ENCODE data around the gene CLNK.
A peak's percentile ranks its signal among the peaks of the same experiment; 100 is the strongest.

CLNK gene

DNA sequence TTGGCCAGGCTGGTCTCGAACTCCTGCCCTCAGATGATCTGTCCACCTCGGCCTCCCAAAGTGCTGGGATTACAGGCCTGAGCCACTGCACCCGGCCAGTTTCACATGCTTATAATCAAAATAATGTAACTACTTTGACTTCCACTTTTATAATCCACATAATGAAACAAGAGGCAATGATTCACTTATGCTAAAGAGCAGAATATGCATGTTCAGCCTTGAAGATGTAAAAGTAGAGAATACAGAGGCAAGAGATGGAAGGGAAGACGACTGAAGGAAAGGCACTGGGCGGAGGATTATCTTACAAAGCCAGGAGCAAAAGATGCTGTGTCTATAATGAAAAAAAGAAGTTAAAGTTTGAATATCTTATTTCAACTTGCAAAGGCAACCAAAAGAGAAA lies 214.1 kb downstream of the CLNK start:
- DNase-seq (ENCODE audit: extremely low spot score, insufficient read length, low read depth), result no peak
- FAIRE-seq, result no peak

DNA sequence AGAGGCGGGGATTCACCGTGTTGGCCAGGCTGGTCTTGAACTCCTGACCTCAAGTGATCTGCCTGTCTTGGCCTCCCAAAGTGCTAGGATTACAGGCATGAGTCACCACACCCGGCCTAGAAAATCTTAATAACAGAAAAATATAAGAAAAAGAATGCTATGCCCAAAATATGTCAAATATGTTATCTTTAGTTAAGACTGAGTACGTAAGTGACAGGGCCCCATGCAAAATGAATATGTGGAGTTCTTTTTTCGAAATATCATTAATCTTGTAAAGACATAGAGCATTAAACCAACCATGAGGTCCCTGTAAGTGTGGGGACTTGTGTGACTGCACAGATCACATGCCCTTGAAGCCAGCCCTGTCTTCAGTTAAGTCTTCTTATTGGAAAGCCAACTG lies 218.4 kb downstream of the CLNK start:
- DNase-seq (ENCODE audit: extremely low spot score, insufficient read length, low read depth) (no peak), FAIRE-seq (no peak)

DNA sequence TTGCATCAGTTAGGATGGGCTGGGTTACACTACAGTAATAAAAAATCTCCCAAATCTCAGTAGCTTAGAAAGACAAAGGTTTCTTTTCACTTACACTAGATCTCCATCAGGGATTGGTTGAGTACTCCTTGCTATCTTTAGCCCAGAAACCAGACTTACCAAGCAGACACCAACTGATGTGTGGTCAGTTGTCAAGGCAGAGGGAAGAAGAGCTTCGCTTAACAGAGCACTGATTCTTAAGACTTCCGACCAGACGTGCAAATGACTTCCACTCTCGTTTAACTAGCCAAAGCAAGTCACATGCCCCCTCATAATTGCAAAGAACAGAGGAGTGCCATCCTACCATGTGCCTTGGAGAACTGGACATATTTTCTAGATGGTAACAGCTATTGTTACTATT lies 221.7 kb downstream of the CLNK start:
- FAIRE-seq (no peak), DNase-seq (ENCODE audit: extremely low spot score, insufficient read length, low read depth) (no peak)

DNA sequence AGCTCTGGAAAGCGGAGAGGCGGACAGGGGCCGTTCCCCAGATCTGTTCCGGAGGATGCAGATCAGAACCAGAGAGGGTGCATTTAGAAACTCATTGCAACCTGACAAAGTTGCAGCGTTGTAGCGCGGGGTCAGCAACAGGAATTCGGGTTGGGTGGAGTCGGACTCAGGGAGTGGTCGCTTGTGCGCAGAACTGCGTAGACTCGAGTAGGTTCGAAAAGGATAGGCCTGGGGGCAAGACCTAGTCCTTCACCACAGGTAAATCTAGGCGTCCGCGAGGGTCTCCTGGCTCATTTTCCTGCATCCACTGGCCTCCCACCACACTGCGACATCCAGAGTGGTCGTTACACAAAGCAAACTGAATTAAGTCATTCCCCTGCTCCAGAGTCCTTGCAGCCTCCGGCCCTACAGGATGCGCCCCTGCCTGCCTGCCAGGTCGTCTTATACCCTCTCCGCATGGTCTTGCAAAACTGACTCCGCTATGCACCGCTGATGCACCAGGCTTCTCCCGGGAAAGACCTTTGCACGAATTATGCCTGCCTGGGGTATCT lies 222.6 kb downstream of the CLNK start:
- DNase-seq (ENCODE audit: extremely low spot score, insufficient read length, low read depth) (no peak), FAIRE-seq (no peak)

DNA sequence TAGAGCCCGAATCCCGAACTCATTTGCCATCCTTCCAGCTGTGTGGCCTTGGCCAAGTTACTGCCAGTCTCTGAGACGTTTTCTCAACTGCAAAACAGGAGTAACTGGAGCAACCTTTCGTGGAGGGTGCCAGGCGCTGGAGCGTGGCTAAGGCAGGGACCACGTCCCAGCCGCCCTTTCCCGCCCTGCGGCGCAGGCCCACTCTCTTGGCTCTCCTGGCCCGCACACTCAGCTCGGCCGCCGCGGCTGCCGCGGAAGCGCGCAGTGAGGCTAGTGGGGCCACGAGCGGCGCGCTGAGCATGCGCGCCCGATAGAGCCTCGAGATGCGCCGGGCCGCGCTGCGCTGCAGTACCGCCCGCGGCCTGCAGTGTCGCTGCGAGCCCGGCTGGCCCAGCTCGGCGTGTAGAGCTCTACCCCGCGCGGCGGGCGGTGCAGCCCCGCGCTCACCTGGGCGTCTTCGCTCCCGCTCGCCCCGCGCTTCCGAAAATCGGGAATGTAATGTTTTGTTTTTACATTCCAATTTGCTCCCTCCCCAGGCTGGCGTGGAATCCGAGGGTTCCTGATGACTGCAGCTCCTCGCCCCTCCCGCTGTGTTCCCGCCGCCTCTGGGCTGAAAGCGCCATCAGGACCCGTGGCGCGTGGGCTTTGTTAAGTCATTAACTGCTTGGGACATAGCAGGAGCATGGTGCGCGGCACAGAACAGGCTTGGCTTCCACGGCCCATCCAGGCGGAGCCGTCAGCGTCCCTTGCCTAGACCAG lies 223.3 kb downstream of the CLNK start:
- DNase-seq (ENCODE audit: extremely low spot score, insufficient read length, low read depth) (peak; percentile 75), FAIRE-seq (peak; percentile 58)

DNA sequence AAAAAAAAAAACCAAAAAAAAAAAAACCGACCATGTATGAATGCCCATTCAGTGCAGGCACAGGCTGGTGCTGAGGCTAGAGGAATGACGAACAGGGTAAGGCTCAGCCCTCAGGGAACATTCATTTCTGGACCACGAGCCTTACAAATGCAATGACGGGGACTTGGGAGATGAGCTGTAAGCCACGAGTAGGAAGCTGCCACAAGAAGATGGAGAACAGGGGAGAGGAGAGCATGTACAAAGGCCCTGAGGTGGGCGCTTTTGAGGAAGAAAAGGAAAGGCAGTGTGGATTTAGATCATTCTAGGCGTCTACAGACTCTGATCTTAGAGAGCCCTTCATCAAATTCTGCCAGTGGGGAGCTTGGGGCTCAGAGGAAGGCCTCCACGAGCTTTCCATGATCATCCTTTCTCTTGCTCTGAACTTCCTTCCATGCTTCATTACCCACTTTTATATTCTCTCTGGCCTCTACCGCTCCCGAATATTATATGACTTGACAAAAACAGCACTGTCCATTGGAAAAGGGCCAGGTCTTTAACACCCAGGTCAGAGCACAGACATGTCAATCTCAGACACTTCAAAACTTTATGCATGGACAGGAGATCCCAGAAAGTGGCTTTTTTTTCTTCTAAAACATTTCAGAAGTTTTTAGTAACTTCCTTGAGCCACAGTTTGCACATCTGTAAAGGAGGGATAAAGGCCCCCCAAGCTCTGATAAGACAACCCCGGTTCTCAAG lies 224.1 kb downstream of the CLNK start:
- DNase-seq (ENCODE audit: extremely low spot score, insufficient read length, low read depth) (no peak), FAIRE-seq (no peak)

DNA sequence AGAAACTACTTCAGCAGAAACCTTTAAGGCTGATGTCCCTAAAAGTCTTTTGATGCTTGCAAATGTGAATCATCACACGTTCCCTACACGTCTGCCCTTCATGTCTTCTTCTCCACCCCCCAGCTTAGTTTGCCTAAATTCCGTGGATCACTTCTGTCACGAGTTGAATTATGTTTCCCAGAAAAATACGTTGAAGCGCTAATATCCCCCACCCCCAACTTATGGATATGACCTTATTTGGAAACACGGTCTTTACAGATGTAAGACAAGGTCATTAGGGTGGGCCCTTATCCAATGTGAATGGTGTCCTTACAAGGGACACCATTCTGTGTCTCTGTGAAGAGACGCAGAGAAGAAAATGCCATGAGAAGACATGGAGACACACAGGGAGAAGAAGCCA lies 225.3 kb downstream of the CLNK start:
- no peak for FAIRE-seq

DNA sequence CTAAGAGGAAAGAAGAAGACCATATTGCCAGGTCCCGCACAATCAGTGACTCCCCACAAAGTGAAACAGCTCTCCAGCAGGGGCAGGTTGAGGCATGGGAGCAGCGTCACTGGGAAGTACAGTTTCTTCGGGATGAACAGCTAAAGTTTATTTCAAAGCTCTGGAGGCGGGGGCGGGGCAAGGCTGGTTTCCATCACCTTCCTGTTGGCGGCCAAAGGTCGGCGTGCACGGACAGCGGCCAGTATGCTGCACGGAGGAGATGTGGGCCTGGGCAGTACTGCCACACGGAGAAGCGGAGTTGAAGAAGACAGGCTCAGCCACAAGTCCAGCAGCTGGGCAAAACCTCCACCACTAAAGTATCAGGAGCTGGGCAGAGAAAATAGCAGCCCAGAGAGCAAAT lies 226.4 kb downstream of the CLNK start:
- FAIRE-seq (no peak), DNase-seq (ENCODE audit: extremely low spot score, insufficient read length, low read depth) (no peak)

More for the DNA sequence above, 225.3 kb downstream of the CLNK start:
- DNase-seq (ENCODE audit: extremely low spot score, insufficient read length, low read depth), result no peak

DNA sequence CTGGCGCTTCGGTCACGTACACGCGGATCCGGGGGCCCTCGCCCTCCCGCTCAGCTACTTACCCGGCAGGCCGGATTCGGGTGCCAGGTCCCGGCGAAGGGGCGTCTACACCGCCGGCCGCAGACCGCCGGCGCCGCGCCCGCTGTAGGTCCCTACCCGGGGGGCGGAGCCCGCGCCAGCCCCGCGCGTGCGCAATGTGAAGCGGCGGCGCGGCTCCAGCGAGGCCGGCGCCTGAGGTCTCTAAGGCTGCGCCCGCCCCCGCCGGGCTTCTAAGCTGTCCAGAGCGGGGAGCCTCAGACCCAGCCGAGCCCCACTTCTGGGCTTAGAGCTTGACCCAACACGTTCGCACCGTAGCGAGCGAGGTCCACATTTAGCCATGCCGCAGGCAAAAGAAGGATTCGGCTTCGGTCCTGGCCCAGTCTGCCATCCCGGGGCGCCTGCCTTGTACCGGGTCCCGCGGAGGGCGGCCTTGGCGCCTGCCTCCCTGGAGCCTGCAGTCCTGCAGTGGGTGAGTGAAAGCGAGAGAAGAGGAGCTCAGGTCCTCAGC lies 227.2 kb downstream of the CLNK start, which contains the start of gene ZNF518B:
Gene ZNF518B (minus strand): TSS at position 172 of the 547 bp plus-strand sequence. CDS start 11,098 bp downstream, outside the sequence.
- DNase-seq (ENCODE audit: extremely low spot score, insufficient read length, low read depth), result peak; percentile 75
- no peak for FAIRE-seq

DNA sequence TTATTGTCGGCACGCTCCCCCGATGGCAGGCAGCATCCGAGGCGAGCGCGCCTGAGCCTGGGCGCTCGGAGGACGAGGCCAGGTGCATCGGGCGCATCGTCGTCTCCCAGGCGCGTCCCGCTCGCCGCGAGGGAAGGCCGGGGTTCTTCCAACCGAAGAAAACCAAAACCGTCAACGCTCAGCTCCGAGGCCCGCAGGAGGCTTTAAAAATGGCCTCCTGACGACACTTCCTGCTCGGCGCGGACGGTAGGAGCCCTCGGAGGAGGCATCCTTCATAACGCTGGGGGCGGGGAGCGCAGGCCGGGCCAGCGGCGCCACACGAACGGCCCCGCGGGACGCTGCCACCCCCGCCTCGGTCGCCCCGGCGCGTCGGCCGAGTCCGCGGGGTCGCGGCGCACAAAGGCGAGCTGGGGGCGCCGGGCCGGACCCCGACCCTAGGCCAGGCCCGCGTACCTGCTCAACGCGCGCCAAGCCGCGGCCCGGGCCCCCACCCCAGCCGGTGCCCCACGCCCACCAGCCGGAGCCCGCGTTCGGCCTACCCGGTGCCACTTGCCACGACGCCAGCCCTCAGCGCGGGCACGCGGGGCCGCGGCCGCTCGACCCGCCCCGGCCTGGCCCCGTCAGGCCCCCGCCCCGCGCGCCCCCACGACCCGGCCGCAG lies 227.8 kb downstream of the CLNK start:
- FAIRE-seq (peak; percentile 84), DNase-seq (ENCODE audit: extremely low spot score, insufficient read length, low read depth) (peak; percentile 33)

DNA sequence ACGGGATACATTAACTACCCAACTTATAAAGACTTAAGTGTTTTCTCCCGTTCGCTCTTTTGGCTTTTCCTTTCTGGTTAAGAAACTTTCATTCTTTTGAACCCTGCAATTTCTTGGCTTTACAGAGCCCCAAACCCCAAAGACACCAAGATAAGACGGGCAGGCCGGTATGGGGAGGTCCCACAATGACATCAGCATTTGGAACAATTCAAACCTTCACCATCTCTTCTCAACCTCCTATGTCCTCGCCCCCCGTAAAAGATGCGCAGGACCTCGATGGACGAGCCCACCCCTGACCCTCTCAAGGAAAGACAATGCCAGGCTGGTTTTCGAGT lies 228.3 kb downstream of the CLNK start:
- DNase-seq (ENCODE audit: extremely low spot score, insufficient read length, low read depth) (no peak), FAIRE-seq (peak; percentile 12)

DNA sequence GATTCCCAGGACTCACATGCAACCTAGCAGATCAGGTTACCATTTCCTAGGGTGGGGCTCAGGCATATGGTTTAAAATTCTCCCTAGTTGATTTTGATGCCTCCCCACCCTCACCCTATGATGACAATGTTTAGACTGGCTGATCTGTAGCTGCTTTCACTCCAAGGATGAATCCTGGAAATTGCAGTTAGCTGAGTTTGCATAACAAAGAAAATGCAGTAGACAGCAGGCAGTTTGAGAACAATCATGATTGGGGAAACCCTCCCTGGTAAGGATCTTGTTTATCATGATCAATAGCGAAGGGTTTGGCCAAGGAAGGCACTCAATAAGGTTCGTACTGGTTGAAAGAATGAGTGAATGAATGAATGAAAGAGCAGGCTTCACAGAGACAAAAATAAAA lies 229.4 kb downstream of the CLNK start:
- FAIRE-seq, result no peak

DNA sequence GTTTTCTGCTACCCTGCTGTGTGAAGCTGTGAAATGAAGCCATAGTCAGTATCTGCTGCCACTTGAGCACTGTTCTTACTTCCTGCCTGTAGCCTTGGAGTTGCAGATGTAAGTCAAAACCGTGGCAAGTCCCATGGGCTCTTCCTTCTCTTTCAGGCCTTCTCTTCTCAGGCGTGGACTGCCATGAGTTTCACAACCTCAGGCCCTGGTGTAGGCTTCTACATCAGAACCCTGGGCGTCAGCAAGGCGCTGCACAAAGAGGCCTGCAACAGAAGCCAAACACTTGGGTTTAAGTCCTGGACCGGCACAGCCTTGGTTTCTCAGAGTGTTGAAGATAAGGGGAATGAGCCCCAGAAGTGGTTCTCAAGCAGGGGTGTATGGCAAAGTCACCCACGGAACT lies 229.8 kb downstream of the CLNK start:
- FAIRE-seq (no peak), DNase-seq (ENCODE audit: extremely low spot score, insufficient read length, low read depth) (no peak)

More for the DNA sequence above, 229.4 kb downstream of the CLNK start:
- DNase-seq (ENCODE audit: extremely low spot score, insufficient read length, low read depth), result no peak

DNA sequence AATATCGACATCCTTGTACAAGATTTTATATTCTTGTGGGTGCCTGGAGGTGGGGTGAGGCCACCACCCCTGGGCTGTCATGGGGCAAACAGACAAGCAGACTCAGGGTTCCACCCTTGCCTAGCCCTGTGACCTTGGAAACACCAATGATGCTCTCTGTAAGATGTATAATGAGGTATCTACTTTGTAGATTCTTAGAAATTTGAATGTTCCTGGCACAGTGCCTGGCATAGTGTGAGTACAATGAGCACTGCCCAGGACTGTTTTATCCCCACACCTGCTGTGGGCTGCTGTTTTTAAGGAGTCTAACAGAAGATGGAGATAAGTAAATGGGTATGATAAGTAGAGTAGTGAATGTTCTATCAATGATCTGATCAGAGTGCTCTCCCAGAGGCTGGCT lies 230.4 kb downstream of the CLNK start:
- DNase-seq (ENCODE audit: extremely low spot score, insufficient read length, low read depth) (no peak), FAIRE-seq (no peak)

DNA sequence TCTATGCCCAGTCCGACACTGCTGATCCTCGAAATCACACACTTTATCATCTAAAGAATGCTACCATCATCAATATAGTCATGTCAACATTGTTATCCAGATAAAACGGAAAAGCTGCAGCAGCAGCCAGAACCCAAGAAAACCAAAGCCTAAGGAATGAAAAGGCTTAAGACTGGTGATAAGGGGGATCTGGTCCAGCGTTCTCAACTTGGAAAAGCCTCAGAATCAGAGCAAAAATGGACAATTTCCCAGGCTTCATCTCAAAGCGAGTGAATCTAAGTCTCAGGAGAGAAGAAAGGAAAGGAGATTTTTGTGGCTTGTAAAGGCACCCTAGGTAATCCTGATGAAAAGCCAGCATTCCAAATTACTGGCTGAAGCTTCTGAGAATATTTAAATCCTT lies 235.6 kb downstream of the CLNK start:
- no peak for DNase-seq (ENCODE audit: extremely low spot score, insufficient read length, low read depth)
- FAIRE-seq, result no peak

DNA sequence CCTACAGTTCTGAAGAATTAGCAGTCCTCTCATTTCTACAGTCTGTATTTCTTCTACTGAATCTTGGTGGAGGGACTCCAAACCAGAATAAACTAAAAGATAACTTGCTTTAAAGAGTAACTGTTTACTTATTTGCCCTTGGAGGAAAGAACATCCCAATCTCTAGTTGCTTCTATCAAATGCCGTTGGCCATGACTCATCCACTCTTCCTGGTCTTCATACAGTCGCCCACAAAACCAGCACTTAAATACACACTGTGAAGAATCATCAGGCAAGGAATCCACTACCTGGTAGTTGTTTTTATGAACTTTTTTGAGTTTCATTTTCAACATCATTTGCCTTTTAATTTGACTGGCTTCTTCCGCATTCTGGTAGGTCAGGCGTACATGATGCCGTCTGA lies 241.6 kb downstream of the CLNK start:
- FAIRE-seq (no peak), DNase-seq (ENCODE audit: extremely low spot score, insufficient read length, low read depth) (no peak)

DNA sequence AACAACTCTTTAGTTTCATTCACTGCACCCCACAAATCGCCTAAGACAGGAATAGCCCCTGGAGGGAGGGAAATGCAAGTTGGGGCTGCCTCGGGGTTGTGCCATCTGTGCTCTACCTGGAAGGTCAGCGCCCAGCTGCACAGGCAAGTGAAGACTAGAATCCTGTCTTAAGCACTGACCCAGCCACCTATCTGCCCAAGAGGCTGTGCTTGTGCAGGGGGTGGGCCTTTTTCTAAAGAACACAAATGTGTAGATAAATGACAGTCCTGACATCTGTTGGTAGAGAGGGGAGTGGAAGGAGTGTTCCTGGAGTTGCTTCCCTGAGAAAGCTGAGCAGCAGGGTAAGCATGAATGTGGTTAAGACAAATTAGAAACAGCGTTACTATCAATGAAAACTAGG lies 243.1 kb downstream of the CLNK start:
- DNase-seq (ENCODE audit: extremely low spot score, insufficient read length, low read depth), result no peak
- no peak for FAIRE-seq

DNA sequence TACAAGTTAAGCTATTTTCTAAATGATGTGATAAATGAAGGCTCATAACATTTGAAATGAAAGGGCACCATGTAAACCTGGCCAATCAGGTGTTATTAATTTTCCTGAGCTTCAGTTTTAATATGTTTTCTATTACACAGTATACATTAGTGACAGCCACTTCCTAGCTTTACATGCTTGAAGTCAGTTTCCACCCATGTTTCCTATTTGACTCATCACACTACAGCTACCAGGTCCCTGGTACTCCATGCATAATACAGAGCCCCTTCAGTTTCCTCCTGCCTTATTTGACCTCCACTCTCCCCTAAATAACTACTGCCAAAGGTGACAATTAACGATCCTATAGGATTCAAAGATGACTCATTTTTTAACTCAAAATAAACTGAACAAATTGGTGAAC lies 245.6 kb downstream of the CLNK start:
- FAIRE-seq, result no peak
- DNase-seq (ENCODE audit: extremely low spot score, insufficient read length, low read depth), result no peak

DNA sequence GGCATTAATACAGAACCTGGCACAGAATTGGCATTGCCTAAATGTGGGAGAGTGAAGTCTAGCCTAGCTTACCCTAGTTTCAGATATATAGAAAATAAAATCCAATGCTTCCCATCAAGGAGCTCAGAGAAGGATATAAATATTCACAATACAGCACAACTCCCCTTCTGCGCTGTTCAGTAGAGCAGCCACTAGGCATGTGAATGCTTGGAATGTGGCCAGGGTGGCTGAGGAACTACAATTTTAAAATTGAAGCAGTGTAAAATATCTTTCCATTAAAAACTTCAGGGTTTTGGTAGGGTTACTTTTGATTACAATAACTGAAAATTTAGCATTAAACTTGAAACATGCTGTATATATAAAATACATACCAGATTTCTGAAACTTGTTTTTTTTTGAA lies 246.8 kb downstream of the CLNK start:
- no peak for DNase-seq (ENCODE audit: extremely low spot score, insufficient read length, low read depth)
- FAIRE-seq, result no peak

Data from GM18507 (cell line).